ENCODE data around the gene CELF4.
"Not testable (repeated sequence)": the region's sequence is repeated elsewhere in the genome, so short reads cannot be mapped to it uniquely, and the experiment has no call there.

The CELF4 gene

GRCh38 chr18:37383846-37384595 is 181.6 kb downstream of the CELF4 start:
- no peak for DNase-seq

GRCh38 chr18:37383036-37383785 is 182.4 kb downstream of the CELF4 start:
- no peak for DNase-seq

- DNase-seq = no peak
These were observed 184.0 kb downstream of the CELF4 start for GRCh38 chr18:37381554-37381953.

GRCh38 chr18:37380546-37381110 is 185.0 kb downstream of the CELF4 start:
- DNase-seq = no peak

- no peak for DNase-seq
These were observed 187.1 kb downstream of the CELF4 start for GRCh38 chr18:37378336-37379010.

DNA sequence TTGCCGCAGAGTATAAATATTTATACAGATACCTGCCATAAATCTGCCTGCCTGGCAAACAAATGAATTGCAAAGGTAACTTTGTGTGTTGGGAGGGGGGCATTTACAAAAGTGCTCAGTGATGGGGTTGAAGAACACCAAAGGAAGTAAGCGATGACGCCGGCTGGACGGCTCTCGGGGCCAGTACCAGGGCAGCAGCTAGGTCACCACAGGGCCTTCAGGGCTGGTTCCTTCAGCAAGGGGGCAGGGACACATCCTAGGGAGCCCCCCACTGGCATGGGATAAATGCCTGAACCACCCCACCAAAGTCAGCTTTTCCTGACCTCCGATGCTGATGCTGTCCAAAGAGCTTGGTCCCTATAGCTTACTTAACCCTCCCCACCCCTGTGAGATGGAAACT is 190.4 kb downstream of the CELF4 start:
- no peak for DNase-seq

DNA sequence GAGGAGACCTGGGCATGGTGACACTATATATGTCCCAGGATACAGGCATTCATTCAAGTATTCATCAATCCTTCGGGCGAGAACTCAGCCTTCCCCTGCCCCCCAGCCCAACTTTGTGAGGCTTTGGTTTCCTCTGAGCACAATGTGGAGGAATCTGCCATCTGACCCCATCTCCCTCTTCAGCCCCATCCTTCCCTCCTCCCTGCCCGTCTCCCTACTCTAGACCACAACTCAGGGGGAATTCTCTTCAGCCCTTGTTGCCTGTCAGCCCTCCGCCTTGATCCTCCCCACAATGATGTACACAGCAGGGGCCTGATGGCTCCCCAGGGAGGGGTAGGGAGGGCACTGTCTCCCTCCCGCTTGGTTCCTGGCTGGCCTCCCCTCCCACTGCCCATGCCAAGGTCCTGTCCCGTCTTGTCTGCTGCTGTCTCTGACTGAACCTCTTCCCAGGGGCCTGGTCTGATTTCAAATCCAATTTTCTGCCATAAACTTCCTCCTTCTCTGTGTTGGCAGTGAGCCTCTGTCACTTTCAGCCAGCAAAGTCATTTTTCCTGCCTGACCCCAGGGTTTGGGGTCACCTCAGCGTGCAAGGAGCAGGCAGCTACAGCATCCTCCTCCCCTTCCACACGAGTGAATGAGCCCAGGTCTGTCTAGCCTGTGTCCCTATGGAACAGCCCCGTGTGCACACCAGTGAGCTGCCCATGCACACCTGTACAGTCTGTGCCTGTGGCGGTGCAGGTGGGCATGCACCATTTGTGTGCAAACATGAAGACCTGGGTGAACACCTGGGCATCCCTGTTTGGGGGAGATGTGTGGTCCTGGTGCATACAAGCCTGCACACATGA is 197.3 kb downstream of the CELF4 start:
- DNase-seq = no peak

DNA sequence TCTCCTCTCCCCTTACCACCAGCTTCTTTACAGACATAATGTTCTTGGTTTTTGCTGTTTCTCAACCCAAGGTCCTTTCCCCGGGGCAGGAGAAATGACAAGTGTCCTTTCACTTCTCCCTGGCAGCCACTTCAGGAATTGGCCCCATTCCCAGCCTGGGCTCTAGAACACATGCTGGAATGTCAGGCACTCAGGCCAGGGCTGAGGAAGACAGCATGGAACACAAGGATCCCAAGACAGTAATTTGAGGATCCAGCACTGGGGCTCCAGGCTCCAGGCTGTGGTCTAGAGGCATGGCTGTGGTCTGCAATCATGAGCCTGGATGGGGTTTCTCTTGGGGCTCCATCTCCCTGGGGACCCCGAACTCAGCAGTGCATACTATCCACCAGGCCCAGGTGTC is 201.4 kb downstream of the CELF4 start:
- DNase-seq = no peak

DNA sequence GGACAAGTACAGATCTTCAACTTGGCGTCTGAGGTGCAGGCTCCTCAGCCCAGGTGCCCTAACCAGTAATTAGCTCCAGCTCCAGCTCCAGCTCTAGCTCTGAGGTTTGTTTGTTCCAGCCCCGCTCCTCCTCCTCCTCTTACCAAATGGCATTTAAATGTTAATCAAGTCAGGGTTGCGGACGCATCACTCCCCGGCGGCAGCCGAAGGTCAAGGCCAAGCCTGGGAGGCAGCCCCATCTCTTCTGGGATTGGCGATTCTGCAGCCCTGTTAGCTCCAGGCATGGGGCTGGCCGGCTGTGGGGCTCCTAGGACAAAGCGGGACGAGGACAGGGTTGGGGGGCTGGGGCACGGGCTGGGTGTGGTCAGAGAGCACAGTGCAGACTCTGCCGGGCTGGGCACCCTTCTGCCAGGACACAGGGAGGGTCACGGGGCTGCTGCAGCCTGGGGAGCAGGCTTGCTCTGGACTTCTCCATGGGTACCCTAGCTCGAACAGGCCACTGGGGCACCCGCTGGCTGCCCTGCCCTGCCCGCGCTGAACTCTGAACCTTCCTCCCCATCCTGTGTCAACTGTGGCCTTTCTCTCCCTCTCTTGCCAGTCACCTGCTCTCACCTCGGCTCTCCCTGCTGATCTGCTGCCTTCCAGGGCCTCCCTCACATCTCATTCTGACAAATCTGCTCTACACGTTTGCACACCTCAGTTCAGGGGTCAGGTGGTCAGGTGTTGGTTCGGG is 203.3 kb downstream of the CELF4 start:
- no peak for DNase-seq

- DNase-seq = no peak
These were observed 204.1 kb downstream of the CELF4 start for GRCh38 chr18:37361335-37362157.

DNA sequence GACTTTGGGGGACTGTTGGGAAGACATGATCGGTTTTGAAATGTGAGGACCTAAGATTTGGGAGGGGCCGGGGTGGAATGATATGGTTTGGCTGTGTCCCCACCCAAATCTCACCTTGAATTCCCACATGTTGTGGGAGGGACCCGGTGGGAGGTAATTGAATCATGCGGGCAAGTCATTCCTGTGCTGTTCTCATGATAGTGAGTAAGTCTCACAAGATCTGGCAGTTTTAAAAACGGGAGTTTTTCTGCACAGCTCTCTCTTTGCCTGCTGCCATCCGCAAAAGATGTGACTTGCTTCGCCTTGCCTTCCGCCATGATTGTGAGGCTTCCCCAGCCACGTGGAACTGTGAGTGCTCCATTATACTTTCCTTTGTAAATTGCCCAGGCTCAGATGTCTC is 207.5 kb downstream of the CELF4 start:
- DNase-seq = not testable (repeated sequence)

DNA sequence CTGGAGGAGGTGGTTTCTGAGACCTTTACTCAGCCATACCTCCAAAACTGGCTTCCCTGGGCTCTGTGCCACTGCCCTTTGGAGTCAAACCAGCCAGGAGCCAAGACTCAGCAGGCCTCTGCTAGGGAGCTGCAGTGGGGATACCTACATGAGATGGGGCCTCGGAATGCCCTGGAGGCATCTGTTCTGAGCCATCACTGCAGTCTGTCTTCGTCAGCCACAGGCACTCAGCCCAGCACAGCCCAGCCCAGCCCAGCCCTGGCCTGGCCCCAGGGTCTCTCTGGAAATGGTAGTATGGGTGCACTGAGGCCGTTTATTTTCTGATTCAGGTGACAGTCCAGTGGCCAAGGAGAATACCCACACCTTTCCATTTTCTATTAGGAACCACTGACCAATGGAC is 209.8 kb downstream of the CELF4 start:
- no peak for DNase-seq

DNA sequence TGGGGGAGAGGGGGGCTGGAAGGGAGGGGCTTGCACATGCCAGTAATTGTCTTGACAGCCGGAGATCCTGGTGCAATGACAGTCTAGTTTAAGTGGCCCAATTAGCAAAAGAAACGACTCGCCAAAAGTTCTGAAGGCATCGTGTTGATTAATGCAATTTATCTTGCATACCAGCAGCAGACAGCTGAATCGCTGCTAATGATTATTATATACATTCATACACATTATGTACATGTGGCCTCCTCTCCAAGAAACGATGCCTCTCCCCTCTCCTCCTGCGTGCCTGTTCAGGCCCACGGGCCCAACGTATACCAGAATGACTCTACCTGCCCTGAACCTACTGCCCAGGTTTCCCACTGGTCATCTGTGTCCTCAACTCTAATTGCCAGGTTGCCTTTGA is 214.5 kb downstream of the CELF4 start:
- DNase-seq = no peak

GRCh38 chr18:37348729-37349128 is 216.9 kb downstream of the CELF4 start:
- DNase-seq = no peak

GRCh38 chr18:37346048-37346447 is 219.6 kb downstream of the CELF4 start:
- no peak for DNase-seq

GRCh38 chr18:37343542-37343851 is 222.1 kb downstream of the CELF4 start:
- no peak for DNase-seq

GRCh38 chr18:37341473-37342086 is 224.0 kb downstream of the CELF4 start:
- no peak for DNase-seq

- DNase-seq = no peak
These were observed 224.6 kb downstream of the CELF4 start for GRCh38 chr18:37341016-37341415.

DNA sequence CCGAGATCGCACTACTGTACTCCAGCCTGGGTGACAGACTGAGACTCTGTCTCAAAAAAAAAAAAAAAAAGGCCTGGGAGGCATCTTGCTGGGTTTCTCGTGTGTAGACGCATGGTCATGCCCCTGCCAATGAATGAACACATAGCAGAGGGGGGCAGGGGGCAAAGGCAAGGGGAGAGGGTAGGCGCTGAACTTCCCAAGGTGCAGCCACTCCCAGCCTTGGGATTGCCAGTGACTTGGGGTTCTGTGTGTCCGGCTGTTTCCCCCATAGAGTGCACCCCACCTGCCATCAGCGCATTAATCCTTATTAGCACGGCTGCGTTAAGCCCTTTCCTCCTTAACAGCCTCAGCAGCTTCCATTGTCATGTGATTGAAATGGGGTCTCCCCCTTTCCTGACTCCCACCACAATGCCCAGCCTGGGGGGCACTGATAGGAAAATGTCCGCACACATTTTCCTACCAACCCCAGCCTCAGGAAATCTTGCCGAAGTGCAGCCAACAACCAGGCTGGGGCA is 225.8 kb downstream of the CELF4 start:
- DNase-seq = no peak

DNA sequence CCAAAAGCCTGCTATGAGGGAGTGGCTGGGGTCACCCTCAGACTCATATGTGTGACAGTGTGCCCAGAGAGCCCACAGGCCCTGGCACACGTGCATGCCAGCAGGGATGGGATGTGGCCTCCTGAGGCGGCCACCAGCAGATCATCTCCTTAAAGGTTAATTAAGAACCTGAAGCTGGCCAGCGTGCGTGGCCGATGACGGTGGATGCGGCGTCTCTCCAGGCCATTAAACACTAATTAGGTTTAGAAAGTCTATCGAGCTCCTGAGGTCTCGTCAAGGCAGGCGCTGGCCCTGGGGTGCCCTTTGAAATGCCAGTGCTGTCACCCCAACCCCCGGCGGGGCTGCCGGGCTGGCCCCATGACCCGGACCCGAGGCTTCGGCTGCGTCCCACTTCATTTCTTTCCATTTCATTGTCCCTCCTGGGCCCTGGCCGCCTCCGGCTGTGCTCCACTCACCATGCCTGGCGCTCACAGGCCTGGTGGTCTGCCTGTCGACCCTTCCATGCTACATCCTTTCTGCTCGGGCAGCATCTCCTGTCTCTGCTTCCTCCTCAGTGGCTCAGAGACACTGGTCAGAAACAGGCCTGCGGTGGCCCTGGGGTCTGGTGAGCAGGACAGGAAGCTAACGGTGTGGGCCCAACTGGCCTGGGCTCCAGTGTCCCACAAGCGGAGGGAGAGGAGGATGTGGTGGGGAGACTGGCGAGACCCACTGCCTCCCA is 228.9 kb downstream of the CELF4 start:
- DNase-seq = no peak
